ENCODE data around the gene DAP.
"Not testable (repeated sequence)": the region's sequence is repeated elsewhere in the genome, so short reads cannot be mapped to it uniquely, and the experiment has no call there.

DNA sequence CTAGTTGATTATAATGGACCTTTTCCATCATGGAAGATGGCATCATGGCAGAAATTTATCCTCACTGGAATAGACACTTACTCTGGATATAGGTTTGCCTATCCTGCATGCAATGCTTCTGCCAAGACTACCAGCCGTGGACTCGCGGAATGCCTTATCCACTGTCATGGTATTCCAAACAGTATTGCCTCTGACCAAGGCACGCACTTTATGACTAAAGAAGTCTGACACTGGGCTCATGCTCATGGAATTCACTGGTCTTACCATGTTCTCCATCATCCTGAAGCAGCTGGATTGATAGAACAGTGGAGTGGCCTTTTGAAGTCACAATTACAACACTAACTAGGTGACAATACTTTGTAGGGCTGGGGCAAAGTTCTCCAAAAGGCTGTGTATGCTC is 40.3 kb downstream of the DAP start:
- TF ChIP-seq, protein P1, sequence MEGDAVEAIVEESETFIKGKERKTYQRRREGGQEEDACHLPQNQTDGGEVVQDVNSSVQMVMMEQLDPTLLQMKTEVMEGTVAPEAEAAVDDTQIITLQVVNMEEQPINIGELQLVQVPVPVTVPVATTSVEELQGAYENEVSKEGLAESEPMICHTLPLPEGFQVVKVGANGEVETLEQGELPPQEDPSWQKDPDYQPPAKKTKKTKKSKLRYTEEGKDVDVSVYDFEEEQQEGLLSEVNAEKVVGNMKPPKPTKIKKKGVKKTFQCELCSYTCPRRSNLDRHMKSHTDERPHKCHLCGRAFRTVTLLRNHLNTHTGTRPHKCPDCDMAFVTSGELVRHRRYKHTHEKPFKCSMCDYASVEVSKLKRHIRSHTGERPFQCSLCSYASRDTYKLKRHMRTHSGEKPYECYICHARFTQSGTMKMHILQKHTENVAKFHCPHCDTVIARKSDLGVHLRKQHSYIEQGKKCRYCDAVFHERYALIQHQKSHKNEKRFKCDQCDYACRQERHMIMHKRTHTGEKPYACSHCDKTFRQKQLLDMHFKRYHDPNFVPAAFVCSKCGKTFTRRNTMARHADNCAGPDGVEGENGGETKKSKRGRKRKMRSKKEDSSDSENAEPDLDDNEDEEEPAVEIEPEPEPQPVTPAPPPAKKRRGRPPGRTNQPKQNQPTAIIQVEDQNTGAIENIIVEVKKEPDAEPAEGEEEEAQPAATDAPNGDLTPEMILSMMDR (IDR thresholded peaks at IDR 0.05 in 8 of 11, conservative IDR thresholded peaks at IDR 0.05 in 3 of 11), result not testable (repeated sequence)
- not testable (repeated sequence) for TF ChIP-seq POLR2A (IDR thresholded peaks at IDR 0.05)

Measured in spleen (tissue), 7 donors.